ENCODE results near the gene KCNQ1.

The KCNQ1 gene

DNA sequence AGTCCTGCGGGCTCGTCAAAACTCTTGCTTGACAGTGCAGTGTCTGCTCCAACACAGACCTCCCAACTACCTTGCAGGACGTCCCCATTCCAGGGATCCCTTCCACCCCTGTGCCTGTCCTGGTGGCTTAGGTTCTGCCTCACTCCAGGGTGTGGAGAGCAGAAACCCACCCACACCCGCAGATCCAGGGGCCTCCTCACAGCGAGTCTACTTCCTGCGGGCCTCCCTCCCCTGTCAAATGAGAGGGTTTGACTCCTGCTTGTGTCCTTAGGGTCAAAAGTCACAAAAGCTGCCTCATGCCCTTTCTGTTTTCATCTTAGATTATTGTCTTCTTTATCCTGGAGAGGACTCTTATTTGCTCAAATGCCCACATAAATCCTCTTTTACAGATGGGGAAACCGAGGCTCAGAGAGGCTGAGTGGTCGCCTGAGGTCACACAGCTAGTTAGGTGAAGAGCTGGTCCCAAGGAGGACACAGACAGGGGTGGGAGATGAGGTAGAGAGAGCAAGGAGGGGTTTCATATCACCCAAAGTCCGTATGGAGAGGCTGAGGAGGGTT is 336.1 kb downstream of the KCNQ1 start:
- H3K9me3 ChIP-seq (ENCODE audit: insufficient read depth, low read length) = no peaks in the 10 kb centered on the region
- no peak overlapping the region for H3K4me2 ChIP-seq (ENCODE audit: low read depth, low read length, poor library complexity, severe bottlenecking)
- H3K27ac ChIP-seq (ENCODE audit: low read depth, low read length) = no peak overlapping the region
- H3K9ac ChIP-seq (ENCODE audit: low read length) = no peak overlapping the region
- H2AFZ ChIP-seq (ENCODE audit: low read depth, low read length, severe bottlenecking) = no peak overlapping the region
- no peaks in the 10 kb centered on the region for H3F3A ChIP-seq (ENCODE audit: insufficient read depth)
- no peaks in the 10 kb centered on the region for H3K79me2 ChIP-seq (ENCODE audit: insufficient read depth, low read length)
- no peaks in the 10 kb centered on the region for H4K20me1 ChIP-seq (ENCODE audit: low read depth, low read length)
- H3K9me2 ChIP-seq (replicated peaks; ENCODE audit: insufficient read depth, low read length) = no peaks in the 10 kb centered on the region
- H3K36me3 ChIP-seq (ENCODE audit: low read length) = no peaks in the 10 kb centered on the region
- no peak for TF ChIP-seq EZH2phosphoT487 (conservative IDR thresholded peaks at IDR 0.05; ENCODE audit: low read length)
- TF ChIP-seq, protein P1, sequence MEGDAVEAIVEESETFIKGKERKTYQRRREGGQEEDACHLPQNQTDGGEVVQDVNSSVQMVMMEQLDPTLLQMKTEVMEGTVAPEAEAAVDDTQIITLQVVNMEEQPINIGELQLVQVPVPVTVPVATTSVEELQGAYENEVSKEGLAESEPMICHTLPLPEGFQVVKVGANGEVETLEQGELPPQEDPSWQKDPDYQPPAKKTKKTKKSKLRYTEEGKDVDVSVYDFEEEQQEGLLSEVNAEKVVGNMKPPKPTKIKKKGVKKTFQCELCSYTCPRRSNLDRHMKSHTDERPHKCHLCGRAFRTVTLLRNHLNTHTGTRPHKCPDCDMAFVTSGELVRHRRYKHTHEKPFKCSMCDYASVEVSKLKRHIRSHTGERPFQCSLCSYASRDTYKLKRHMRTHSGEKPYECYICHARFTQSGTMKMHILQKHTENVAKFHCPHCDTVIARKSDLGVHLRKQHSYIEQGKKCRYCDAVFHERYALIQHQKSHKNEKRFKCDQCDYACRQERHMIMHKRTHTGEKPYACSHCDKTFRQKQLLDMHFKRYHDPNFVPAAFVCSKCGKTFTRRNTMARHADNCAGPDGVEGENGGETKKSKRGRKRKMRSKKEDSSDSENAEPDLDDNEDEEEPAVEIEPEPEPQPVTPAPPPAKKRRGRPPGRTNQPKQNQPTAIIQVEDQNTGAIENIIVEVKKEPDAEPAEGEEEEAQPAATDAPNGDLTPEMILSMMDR (IDR thresholded peaks at IDR 0.05; ENCODE audit: insufficient read depth, low read length, poor library complexity, severe bottlenecking) = no peak
- H3K4me3 ChIP-seq (ENCODE audit: insufficient read depth, low read length, poor library complexity, severe bottlenecking) = no peak overlapping the region
- no peaks in the 10 kb centered on the region for H3K27me3 ChIP-seq (ENCODE audit: low read length)

DNA sequence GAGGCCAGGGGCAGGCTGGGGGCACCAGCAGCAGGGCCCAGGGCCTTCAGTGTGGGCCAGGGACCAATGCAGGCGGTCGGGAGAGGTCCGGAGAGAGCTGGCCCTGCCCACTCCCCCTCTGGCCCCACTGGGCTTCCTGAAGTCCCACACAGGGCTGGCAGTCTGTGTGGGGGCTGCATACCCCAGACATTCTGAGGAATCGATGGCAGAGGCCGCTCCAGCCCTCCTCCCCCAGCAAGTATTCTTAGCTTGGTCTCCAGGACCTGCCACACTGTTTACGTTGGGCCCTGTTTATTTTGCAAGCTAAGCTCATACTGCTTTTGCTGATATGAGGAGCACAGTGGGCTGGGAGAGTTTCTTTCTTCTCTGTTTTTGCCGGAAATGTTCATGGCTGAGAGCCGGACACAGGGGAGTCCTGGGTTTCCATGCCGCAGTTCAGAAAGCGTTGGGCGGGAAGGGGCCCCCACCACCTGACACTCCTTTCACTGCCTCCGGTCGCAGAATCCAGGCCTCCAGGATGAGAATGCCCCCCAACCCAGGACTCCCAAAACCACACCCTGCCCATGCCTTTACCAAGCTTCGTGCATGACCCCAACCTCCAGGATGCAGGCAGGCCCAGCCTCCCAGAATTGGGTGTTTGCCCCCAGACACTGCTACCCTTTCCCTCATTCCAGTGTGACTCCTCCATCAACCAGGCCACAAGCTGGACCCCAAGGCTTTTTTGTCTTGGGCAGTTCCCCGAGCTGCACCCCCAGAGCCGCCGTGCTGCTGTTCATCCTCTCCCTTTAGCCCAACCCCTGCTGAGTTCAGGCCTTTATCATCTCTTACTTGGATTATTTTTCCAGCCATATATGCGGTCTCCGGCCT is 336.8 kb downstream of the KCNQ1 start:
- Histone ChIP-seq H2AFZ (ENCODE audit: low read depth, low read length, severe bottlenecking) (no peak overlapping the region), H3K4me2 (ENCODE audit: low read depth, low read length, poor library complexity, severe bottlenecking) (no peak overlapping the region), H3K27ac (ENCODE audit: low read depth, low read length) (no peak overlapping the region), H3K4me3 (ENCODE audit: insufficient read depth, low read length, poor library complexity, severe bottlenecking) (no peak overlapping the region), H3K9ac (ENCODE audit: low read length) (no peak overlapping the region), H3K9me2 (replicated peaks; ENCODE audit: insufficient read depth, low read length) (no peaks in the 10 kb centered on the region), H4K20me1 (ENCODE audit: low read depth, low read length) (no peaks in the 10 kb centered on the region), H3K79me2 (ENCODE audit: insufficient read depth, low read length) (no peaks in the 10 kb centered on the region), H3K9me3 (ENCODE audit: insufficient read depth, low read length) (no peaks in the 10 kb centered on the region), H3F3A (ENCODE audit: insufficient read depth) (no peaks in the 10 kb centered on the region), H3K27me3 (ENCODE audit: low read length) (no peaks in the 10 kb centered on the region), H3K36me3 (ENCODE audit: low read length) (no peaks in the 10 kb centered on the region)
- TF ChIP-seq, protein P1 (IDR thresholded peaks at IDR 0.05; ENCODE audit: insufficient read depth, low read length, poor library complexity, severe bottlenecking) = no peak
- no peak for TF ChIP-seq EZH2phosphoT487 (conservative IDR thresholded peaks at IDR 0.05; ENCODE audit: low read length)

DNA sequence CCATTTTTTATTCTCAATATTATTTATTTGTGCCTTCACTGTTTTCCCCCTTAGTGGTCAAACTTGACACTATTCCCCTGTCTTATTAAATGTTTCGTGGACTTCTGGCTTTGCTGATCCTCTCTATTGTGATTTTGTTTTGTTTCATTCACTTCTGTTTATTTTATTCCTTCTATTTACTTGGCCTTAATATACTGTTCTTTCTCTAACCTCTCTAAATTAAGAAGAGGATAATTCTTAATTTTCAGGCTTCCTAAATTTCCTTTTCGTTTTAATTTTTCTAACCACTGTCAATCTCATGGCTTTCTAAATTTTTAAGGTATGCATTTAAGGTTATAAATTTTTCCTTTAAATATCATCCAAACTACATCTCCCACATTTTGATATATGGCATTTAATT is 338.0 kb downstream of the KCNQ1 start:
- H4K20me1 ChIP-seq (ENCODE audit: low read depth, low read length) = no peaks in the 10 kb centered on the region
- peaks cover 4% of the 10 kb centered on the region; the same call in 1 of the 2 replicates for H3K27me3 ChIP-seq (ENCODE audit: low read length)
- no peaks in the 10 kb centered on the region for H3F3A ChIP-seq (ENCODE audit: insufficient read depth)
- no peaks in the 10 kb centered on the region for H3K79me2 ChIP-seq (ENCODE audit: insufficient read depth, low read length)
- H2AFZ ChIP-seq (ENCODE audit: low read depth, low read length, severe bottlenecking) = no peak overlapping the region
- TF ChIP-seq EZH2phosphoT487 (conservative IDR thresholded peaks at IDR 0.05; ENCODE audit: low read length) = no peak
- TF ChIP-seq, protein P1 (IDR thresholded peaks at IDR 0.05; ENCODE audit: insufficient read depth, low read length, poor library complexity, severe bottlenecking) = no peak
- no peaks in the 10 kb centered on the region for H3K9me2 ChIP-seq (replicated peaks; ENCODE audit: insufficient read depth, low read length)
- H3K4me2 ChIP-seq (ENCODE audit: low read depth, low read length, poor library complexity, severe bottlenecking) = no peak overlapping the region
- H3K9ac ChIP-seq (ENCODE audit: low read length) = no peak overlapping the region
- no peaks in the 10 kb centered on the region for H3K36me3 ChIP-seq (ENCODE audit: low read length)
- H3K27ac ChIP-seq (ENCODE audit: low read depth, low read length) = no peak overlapping the region
- H3K4me3 ChIP-seq (ENCODE audit: insufficient read depth, low read length, poor library complexity, severe bottlenecking) = no peak overlapping the region
- no peaks in the 10 kb centered on the region for H3K9me3 ChIP-seq (ENCODE audit: insufficient read depth, low read length)
